ENCODE measurements around the gene SNUPN. TPM values are rescaled to one million over a fixed set of nuclear protein-coding genes. Genes with fewer than 3 reads are reported as not detected.

SNUPN gene
- polyA plus RNA-seq, 1 donor (not counting 4 experiments of a cell fraction or from before 2014, with no cell fraction given): 24.9 TPM

DNA sequence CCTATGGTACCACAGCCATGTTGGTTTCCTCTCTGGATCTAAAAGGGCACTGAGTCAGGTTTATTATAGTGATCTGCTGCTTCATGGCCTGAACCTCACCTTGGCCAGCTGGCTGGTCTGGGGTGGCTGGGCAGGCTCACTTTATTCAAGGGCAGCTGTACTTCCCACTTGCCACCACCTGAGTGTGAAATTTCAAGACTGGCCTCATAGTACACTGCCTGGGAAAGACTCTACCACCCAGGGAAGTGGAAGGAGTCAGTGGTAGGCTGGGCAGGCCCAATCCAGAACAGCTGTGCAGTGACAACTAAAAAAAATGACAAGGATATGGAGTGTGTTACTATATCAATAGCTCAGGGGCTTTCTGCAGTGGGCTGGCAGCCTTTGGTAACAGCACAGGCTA is 8.8 kb downstream of the SNUPN start:
- dilution Hi-C loops (cut with MboI; ENCODE audit: extremely low pct_ligation_motif_present, low sequenced_read_pairs): no loop called here
- FAIRE-seq: no peak

DNA sequence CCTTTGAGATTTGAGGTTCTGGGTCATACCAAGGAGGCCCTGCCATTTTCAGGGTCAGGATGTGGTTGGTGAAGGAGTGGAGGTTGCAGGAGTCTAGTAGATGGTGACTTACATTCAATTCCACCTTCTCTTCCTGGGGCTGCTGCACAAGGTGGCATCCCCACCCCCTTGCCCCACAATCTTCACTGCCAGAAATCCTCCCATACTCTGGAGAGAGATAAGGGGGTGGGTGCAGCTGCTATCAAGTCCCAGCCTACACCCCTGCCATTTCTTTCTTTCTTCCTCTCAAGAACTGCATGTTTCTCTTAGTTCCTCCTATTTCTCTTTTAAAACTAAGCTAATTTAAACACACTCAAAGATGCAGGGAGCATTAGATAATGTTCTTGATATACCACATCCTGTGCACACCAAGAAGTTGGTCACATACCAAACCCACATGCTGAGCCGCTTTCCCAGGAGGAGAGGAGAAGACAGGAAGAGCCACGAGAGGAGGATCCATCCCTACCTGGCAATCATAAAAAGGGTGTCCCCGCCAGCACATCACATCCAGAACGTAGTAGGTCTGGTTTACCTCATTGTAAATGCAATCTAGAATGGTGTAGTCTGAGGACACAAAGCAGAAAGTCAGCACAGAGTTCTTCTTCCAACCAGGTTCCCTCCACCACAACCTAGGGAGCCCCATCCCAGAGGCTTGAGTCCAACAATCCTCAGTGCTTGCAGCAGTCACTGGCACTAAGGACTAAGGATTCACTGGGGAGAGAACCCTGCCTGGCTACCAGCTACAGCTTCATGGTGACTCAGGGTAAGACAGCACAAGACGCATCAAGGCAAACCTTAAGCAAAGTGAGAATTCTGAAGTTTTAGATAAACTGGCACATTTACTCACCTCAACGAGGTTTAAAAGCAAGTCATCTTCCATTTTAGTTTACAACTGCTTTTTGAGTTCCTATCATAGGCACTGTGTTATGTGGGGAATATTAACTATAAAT is 18.5 kb downstream of the SNUPN start:
- no peak overlapping the region for H3K4me3 ChIP-seq (ENCODE audit: control insufficient read depth in 2 of 3, extremely low read depth in 1 of 3, insufficient read depth in 2 of 3, low read depth in 1 of 3, low read length in 3 of 3)
- no peaks in the 10 kb centered on the region for H4K20me1 ChIP-seq (ENCODE audit: control insufficient read depth, extremely low read depth, insufficient read depth, low read length)
- H3K27ac ChIP-seq (ENCODE audit: control insufficient read depth, insufficient read depth, low read length): no peak overlapping the region
- H3K9me1 ChIP-seq (ENCODE audit: control insufficient read depth, extremely low read depth, insufficient read depth, low read length): no peaks in the 10 kb centered on the region
- H3K9ac ChIP-seq (ENCODE audit: control insufficient read depth, extremely low read depth, insufficient read depth, low read length): no peak overlapping the region
- dilution Hi-C loops (cut with MboI; ENCODE audit: extremely low pct_ligation_motif_present, low sequenced_read_pairs): no loop called here
- TF ChIP-seq EZH2 (IDR thresholded peaks at IDR 0.05; ENCODE audit: low read length): no peak
- TF ChIP-seq, protein P1, sequence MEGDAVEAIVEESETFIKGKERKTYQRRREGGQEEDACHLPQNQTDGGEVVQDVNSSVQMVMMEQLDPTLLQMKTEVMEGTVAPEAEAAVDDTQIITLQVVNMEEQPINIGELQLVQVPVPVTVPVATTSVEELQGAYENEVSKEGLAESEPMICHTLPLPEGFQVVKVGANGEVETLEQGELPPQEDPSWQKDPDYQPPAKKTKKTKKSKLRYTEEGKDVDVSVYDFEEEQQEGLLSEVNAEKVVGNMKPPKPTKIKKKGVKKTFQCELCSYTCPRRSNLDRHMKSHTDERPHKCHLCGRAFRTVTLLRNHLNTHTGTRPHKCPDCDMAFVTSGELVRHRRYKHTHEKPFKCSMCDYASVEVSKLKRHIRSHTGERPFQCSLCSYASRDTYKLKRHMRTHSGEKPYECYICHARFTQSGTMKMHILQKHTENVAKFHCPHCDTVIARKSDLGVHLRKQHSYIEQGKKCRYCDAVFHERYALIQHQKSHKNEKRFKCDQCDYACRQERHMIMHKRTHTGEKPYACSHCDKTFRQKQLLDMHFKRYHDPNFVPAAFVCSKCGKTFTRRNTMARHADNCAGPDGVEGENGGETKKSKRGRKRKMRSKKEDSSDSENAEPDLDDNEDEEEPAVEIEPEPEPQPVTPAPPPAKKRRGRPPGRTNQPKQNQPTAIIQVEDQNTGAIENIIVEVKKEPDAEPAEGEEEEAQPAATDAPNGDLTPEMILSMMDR (optimal IDR thresholded peaks at IDR 0.05 in 1 of 3, IDR thresholded peaks at IDR 0.05 in 1 of 3, conservative IDR thresholded peaks at IDR 0.05 in 1 of 3; ENCODE audit: extremely low read depth in 1 of 3, insufficient read depth in 2 of 3, low read length in 3 of 3): no peak
- no peaks in the 10 kb centered on the region for H3K9me3 ChIP-seq (ENCODE audit: control insufficient read depth, low read depth, low read length)
- no peaks in the 10 kb centered on the region for H3K79me2 ChIP-seq (ENCODE audit: control insufficient read depth, insufficient read depth, low read length)
- no peak overlapping the region for H3K4me2 ChIP-seq (ENCODE audit: control insufficient read depth, extremely low read depth, insufficient read depth, low read depth, low read length)
- no peaks in the 10 kb centered on the region for H3K27me3 ChIP-seq (ENCODE audit: control insufficient read depth, extremely low read depth, insufficient read depth, low read length)
- peaks cover 22 to 29% of the 10 kb centered on the region in 2 experiments for H3K36me3 ChIP-seq (ENCODE audit: control insufficient read depth in 2 of 2, extremely low read depth in 1 of 2, insufficient read depth in 2 of 2, low read length in 2 of 2)
- no peak for FAIRE-seq
- DNase-seq (ENCODE audit: low read depth, low spot score): no peak
- no peaks in the 10 kb centered on the region for H3K4me1 ChIP-seq (ENCODE audit: control insufficient read depth, extremely low read depth, insufficient read depth, low read length)
- no peak overlapping the region for H2AFZ ChIP-seq (ENCODE audit: control insufficient read depth, low read length)

More for the DNA sequence above, 8.8 kb downstream of the SNUPN start:
- Histone ChIP-seq H3K27ac (ENCODE audit: control insufficient read depth, insufficient read depth, low read length) (no peak overlapping the region), H3K9me1 (ENCODE audit: control insufficient read depth, extremely low read depth, insufficient read depth, low read length) (no peaks in the 10 kb centered on the region), H3K4me3 (ENCODE audit: control insufficient read depth in 2 of 3, extremely low read depth in 1 of 3, insufficient read depth in 2 of 3, low read depth in 1 of 3, low read length in 3 of 3) (no peak overlapping the region), H3K4me1 (ENCODE audit: control insufficient read depth, extremely low read depth, insufficient read depth, low read length) (peaks cover 18% of the 10 kb centered on the region), H3K36me3 (ENCODE audit: control insufficient read depth in 2 of 2, extremely low read depth in 1 of 2, insufficient read depth in 2 of 2, low read length in 2 of 2) (peaks cover 28% of the 10 kb centered on the region in 2 experiments), H3K4me2 (ENCODE audit: control insufficient read depth, extremely low read depth, insufficient read depth, low read depth, low read length) (no peak overlapping the region), H3K9me3 (ENCODE audit: control insufficient read depth, low read depth, low read length) (no peaks in the 10 kb centered on the region), H2AFZ (ENCODE audit: control insufficient read depth, low read length) (no peak overlapping the region), H4K20me1 (ENCODE audit: control insufficient read depth, extremely low read depth, insufficient read depth, low read length) (no peaks in the 10 kb centered on the region), H3K27me3 (ENCODE audit: control insufficient read depth, extremely low read depth, insufficient read depth, low read length) (no peaks in the 10 kb centered on the region), H3K9ac (ENCODE audit: control insufficient read depth, extremely low read depth, insufficient read depth, low read length) (no peak overlapping the region), H3K79me2 (ENCODE audit: control insufficient read depth, insufficient read depth, low read length) (no peaks in the 10 kb centered on the region)
- no peak for DNase-seq (ENCODE audit: low read depth, low spot score)
- no peak for TF ChIP-seq EZH2 (IDR thresholded peaks at IDR 0.05; ENCODE audit: low read length)
- TF ChIP-seq, protein P1 (optimal IDR thresholded peaks at IDR 0.05 in 1 of 3, IDR thresholded peaks at IDR 0.05 in 1 of 3, conservative IDR thresholded peaks at IDR 0.05 in 1 of 3; ENCODE audit: extremely low read depth in 1 of 3, insufficient read depth in 2 of 3, low read length in 3 of 3): no peak
